Heart right ventricle (tissue), 16 donors: Measurements from ENCODE around the gene PLA2G4A. TPM values are rescaled to one million over a fixed set of nuclear protein-coding genes. Genes with fewer than 3 reads are reported as not detected.

Source experiments
- ATAC-seq, 8 donors: fragments of 200-7000 bp; cut with Tn5 transposase; one replicate each; pipeline ENCODE4 v1.9.1; 2020; ENCODE audit warnings: mild to moderate bottlenecking in 8 of 8, moderate library complexity in 8 of 8, moderate number of reproducible peaks in 1 of 8
- DNase-seq, 2 donors: peaks; one replicate each; pipeline ENCODE4 v3.0.0-alpha.2; 2020
- H3K27ac ChIP-seq, 10 donors: fragments of 200-600 bp; sonication (generic) in 2 of 10; one replicate each; pipeline versions ENCODE4 v1.5.0 to v1.8.0; 2020 to 2022; ENCODE audit warnings: mild to moderate bottlenecking in 3 of 10
- H3K27me3 ChIP-seq, 7 donors: fragments of 200-600 bp; one replicate each; pipeline ENCODE4 v1.8.0; 2021 to 2022; ENCODE audit warnings: mild to moderate bottlenecking in 2 of 7
- H3K36me3 ChIP-seq, 9 donors: fragments of 200-600 bp; sonication (generic) in 1 of 9; one replicate each; pipeline versions ENCODE4 v1.5.0 to v1.8.0; 2020 to 2022; ENCODE audit warnings: mild to moderate bottlenecking in 2 of 9
- H3K4me1 ChIP-seq, 9 donors: fragments of 200-600 bp; sonication (generic) in 1 of 9; one replicate each; pipeline versions ENCODE4 v1.5.0 to v1.8.0; 2020 to 2022; ENCODE audit warnings: mild to moderate bottlenecking in 4 of 9
- H3K4me3 ChIP-seq, 10 donors: fragments of 200-600 bp; sonication (generic) in 2 of 10; one replicate each; pipeline versions ENCODE4 v1.5.0 to v1.8.0; 2020 to 2022; ENCODE audit warnings: mild to moderate bottlenecking in 7 of 10, moderate library complexity in 2 of 10
- H3K9me3 ChIP-seq, 11 donors: fragments of 200-600 bp in 10 of 11; sonication (generic) in 2 of 11; one replicate each; pipeline versions ENCODE4 v1.5.0 to v1.8.0; 2013 to 2022; ENCODE audit warnings: mild to moderate bottlenecking in 2 of 11, control low read depth in 1 of 11, moderate library complexity in 1 of 11
- WGBS, 2 donors: extraction: QIAGEN DNeasy Blood & Tissue Kit; methylation state at CpG; one replicate each; pipeline ENCODE4 v1.1.7; 2013; ENCODE audit warnings: inconsistent platforms in 1 of 2; 5-methylcytosine and 5-hydroxymethylcytosine counted together
- intact Hi-C, 10 donors: fragments of 100-400 bp; cut with DNase I; formaldehyde crosslinking; loops; one replicate each; pipeline versions ENCODE4 v1.11.1 to v1.14.2; 2022
- polyA plus RNA-seq, 2 donors: library from polyadenylated mRNA; stranded (reverse); fragments of 200-250 nt; gene quantifications; one replicate each; pipeline ENCODE4 v1.2.3, GENCODE V29; 2013
- total RNA-seq, 10 donors: library from RNA; stranded (reverse); fragmentation: NEBNext Ultra II Directional in 3 of 10; extraction: Animal tissue kit (Norgen Biotek cat#: 25700) in 3 of 10; gene quantifications; one replicate each; pipeline versions ENCODE4 v1.2.1 to v1.2.4, GENCODE V29; 2021 to 2023
- TF ChIP-seq, protein P1 (sequence below), 9 donors: fragments of 200-600 bp; sonication (generic) in 2 of 9; IDR thresholded peaks; one replicate each; pipeline versions ENCODE4 v1.5.0 to v1.8.0; 2021 to 2022; ENCODE audit warnings: antibody characterized with exemption in 9 of 9, mild to moderate bottlenecking in 5 of 9, moderate library complexity in 1 of 9
- donor health status: Arrhythmogenic right ventricular cardiomyopathy.
- donor health status: ischemic (EF 13 %, LVEDD 7.1; RV severe dilation, severe dysfunction).
- donor health status: healthy with polysubstance abuse.
- donor health status: DM: no; HTN: yes; CAD: no.
- donor health status: DM: no; HTN: no; CAD: no.
- donor health status: ischemic (EF 25% LVEDD 6.9; RV normal size, moderate dysfunction).
- donor health status: ischemic (EF 25% LVEDD 5.7; RV mildly dilated, moderate dysfunction).
- donor health status: healthy.
- donor health status: DM: yes; HTN: yes; CAD: no.
- donor health status: Ischemic cardiomyopathy.
- donor health status: ischemic (EF 35%, LVEDD 5.7; RV mildly dilated, moderate dysfunction).
- donor health status: nonischemic (EF 11% LVEDD 7.7; RV severe dilation, severe dysfunction).
- donor health status: DM: yes; HTN: yes; CAD: no.
- donor health status: PGD.
- donor health status: ischemic (EF 29% LVEDD 5.4; RV normal size, mild dysfunction).
- donor health status: nonischemic (EF 23%, LVEDD 6.1; RV moderate dilation, normal function).

Gene PLA2G4A
- total and polyA plus RNA-seq, 12 donors: 0.85 to 2.7 (median 1.9) TPM

DNA sequence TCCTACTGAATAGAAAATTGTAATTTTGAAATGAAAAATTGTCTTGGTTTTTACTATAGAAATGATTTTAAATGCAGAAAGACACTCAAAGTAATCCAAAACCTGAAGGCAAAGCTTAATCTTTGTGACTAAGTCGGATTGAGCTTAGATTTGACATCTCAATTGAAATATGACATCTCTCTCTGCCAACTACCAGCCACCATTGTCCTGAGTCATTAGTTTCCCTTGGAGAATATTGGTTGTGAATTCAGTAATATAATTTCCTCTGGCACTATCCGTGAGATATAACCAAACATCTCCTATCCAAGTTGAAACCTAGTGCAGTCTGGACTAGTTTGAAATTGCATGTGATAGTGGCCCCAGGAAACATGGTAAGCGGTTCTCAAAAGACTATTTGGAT is 37.1 kb downstream of the PLA2G4A start:
- intact Hi-C loops: no loop called here
- Histone ChIP-seq H3K27me3 (no peaks in the 10 kb centered on the region), H3K27ac (no peak overlapping the region), H3K9me3 (no peaks in the 10 kb centered on the region), H3K36me3 (no peaks in the 10 kb centered on the region), H3K4me3 (no peak overlapping the region), H3K4me1 (peaks cover 0 to 6% (median 0%) of the 10 kb centered on the region in 9 donors)
- no peak for DNase-seq
- ATAC-seq: no peak
- WGBS, 2 donors: 76 to 91% methylated on average over 3 of the region's 3 CpGs
- TF ChIP-seq, protein P1, sequence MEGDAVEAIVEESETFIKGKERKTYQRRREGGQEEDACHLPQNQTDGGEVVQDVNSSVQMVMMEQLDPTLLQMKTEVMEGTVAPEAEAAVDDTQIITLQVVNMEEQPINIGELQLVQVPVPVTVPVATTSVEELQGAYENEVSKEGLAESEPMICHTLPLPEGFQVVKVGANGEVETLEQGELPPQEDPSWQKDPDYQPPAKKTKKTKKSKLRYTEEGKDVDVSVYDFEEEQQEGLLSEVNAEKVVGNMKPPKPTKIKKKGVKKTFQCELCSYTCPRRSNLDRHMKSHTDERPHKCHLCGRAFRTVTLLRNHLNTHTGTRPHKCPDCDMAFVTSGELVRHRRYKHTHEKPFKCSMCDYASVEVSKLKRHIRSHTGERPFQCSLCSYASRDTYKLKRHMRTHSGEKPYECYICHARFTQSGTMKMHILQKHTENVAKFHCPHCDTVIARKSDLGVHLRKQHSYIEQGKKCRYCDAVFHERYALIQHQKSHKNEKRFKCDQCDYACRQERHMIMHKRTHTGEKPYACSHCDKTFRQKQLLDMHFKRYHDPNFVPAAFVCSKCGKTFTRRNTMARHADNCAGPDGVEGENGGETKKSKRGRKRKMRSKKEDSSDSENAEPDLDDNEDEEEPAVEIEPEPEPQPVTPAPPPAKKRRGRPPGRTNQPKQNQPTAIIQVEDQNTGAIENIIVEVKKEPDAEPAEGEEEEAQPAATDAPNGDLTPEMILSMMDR (IDR thresholded peaks at IDR 0.05): no peak

DNA sequence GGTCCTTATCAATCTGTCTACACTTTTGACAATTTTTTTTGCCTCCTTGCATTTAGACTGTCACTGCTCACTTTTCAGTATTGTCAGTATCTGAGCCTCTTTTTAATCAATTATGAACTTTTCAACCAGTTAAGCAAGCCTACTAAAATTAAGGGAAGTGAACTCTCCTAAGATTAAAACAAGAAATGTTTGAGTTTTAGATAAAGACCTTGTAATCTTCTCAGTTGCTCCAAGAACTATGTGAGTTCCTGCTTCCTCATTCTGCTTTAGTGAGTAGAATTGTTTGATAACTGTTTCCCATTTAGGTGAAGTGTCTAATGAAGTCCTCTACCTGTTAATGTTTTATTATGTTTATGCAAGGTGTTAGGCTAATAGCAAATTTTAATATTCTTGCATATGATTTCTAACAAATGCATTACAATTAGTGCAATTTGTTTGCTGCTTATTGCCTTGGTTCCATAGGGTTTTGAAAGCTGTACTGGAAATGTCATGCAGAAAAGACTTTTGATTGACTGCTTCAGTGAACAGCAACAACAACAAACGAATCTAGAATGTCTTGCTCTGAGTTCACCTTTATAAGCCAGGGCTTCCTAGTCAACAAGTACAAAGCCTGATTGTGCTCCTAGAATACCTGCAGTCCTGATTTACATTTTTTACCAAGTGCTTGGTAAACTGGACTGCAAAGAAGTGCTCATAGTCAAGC is 40.9 kb downstream of the PLA2G4A start:
- Histone ChIP-seq H3K4me1 (peaks cover 0 to 6% (median 0%) of the 10 kb centered on the region in 9 donors), H3K27ac (no peak overlapping the region), H3K9me3 (no peaks in the 10 kb centered on the region), H3K36me3 (no peaks in the 10 kb centered on the region), H3K27me3 (no peaks in the 10 kb centered on the region), H3K4me3 (no peak overlapping the region)
- TF ChIP-seq, protein P1 (IDR thresholded peaks at IDR 0.05): no peak
- intact Hi-C loops: no loop called here
- 42 to 43% methylated on average over 1 of the region's 1 CpG for WGBS, 2 donors
- ATAC-seq: no peak
- no peak for DNase-seq

DNA sequence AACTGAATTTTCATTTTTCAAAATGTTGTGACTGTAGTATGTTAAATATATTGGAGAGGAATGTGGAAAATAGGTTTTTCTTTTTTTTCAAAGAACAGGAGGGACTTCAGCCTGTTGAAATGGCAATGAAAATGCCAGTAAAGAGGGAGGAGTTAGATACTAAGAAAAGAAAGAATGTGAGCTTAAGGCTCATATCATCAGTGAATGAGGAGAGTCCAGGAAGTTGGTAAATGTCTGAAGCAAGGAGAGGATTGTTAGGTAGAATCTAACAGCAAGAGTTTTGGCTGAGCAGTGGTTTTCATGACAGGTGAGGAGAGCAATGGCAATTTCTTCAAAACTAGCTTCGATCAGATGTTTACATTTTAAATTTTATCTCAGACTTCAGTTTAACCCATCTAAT is 43.0 kb downstream of the PLA2G4A start:
- intact Hi-C loops: no loop called here
- H3K27me3 ChIP-seq: no peaks in the 10 kb centered on the region
- DNase-seq (no peak), ATAC-seq (no peak)
- no peak overlapping the region for H3K27ac ChIP-seq
- H3K36me3 ChIP-seq: no peaks in the 10 kb centered on the region
- no peak overlapping the region for H3K4me3 ChIP-seq
- H3K9me3 ChIP-seq: no peaks in the 10 kb centered on the region
- TF ChIP-seq, protein P1 (IDR thresholded peaks at IDR 0.05): no peak
- H3K4me1 ChIP-seq: no peaks in the 10 kb centered on the region
- WGBS, 2 donors: 78 to 86% methylated on average over 1 of the region's 1 CpG

DNA sequence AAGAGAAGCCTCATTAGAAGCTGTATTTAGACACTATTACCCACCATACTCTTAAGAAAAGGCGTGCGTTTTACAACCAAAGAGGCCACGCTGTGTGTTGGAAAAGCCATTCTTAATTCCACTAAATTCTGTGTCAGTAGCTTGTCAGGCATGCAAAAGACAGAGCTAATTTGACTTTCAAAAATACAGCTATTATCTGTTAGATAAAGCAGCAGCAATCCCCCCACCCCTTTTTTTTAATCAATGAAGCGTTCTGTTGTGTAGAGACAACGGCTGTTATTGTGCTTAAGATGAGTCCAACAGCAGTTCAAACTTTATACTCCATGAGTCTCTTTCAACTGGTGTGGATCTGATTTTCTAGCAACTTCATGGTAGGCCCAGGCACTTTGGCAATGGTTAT is 43.5 kb downstream of the PLA2G4A start:
- intact Hi-C loops: no loop called here
- WGBS, 2 donors: 81 to 82% methylated on average over 5 of the region's 5 CpGs
- Histone ChIP-seq H3K9me3 (no peaks in the 10 kb centered on the region), H3K4me1 (no peaks in the 10 kb centered on the region), H3K4me3 (no peak overlapping the region), H3K27ac (no peak overlapping the region), H3K36me3 (no peaks in the 10 kb centered on the region), H3K27me3 (no peaks in the 10 kb centered on the region)
- TF ChIP-seq, protein P1 (IDR thresholded peaks at IDR 0.05): no peak
- ATAC-seq (no peak), DNase-seq (no peak)
